ENCODE measurements around the gene HNRNPC. TPM values are rescaled to one million over a fixed set of nuclear protein-coding genes. Genes with fewer than 3 reads are reported as not detected.
"Not testable (repeated sequence)": the region's sequence is repeated elsewhere in the genome, so short reads cannot be mapped to it uniquely, and the experiment has no call there.

HNRNPC gene
- total RNA-seq, 1 donor = 671 TPM

DNA sequence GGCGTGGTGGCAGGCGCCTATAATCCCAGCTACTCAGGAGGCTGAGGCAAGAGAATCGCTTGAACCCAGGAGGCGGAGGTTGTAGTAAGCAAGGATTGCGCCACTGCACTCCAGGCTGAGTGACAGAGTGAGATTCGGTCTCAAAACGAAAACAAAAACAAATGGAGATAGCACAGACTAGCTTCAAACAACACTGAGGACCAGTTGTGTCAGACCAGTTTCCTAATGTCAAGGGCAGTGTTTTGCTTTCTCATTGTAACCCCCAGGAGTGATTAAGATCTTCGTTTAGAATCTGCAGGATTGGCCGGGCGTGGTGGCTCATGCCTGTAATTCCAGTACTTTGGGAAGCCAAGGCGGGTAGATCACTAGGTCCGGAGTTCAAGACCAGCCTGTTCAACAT lies 29.1 kb upstream of the HNRNPC start:
- TF ChIP-seq, protein P1, sequence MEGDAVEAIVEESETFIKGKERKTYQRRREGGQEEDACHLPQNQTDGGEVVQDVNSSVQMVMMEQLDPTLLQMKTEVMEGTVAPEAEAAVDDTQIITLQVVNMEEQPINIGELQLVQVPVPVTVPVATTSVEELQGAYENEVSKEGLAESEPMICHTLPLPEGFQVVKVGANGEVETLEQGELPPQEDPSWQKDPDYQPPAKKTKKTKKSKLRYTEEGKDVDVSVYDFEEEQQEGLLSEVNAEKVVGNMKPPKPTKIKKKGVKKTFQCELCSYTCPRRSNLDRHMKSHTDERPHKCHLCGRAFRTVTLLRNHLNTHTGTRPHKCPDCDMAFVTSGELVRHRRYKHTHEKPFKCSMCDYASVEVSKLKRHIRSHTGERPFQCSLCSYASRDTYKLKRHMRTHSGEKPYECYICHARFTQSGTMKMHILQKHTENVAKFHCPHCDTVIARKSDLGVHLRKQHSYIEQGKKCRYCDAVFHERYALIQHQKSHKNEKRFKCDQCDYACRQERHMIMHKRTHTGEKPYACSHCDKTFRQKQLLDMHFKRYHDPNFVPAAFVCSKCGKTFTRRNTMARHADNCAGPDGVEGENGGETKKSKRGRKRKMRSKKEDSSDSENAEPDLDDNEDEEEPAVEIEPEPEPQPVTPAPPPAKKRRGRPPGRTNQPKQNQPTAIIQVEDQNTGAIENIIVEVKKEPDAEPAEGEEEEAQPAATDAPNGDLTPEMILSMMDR (IDR thresholded peaks at IDR 0.05; ENCODE audit: insufficient read depth, low read depth, low read length) = no peak
- no peak for DNase-seq (ENCODE audit: low read depth)
- no peak overlapping the region for H3K4me3 ChIP-seq (ENCODE audit: low read depth, low read length)

DNA sequence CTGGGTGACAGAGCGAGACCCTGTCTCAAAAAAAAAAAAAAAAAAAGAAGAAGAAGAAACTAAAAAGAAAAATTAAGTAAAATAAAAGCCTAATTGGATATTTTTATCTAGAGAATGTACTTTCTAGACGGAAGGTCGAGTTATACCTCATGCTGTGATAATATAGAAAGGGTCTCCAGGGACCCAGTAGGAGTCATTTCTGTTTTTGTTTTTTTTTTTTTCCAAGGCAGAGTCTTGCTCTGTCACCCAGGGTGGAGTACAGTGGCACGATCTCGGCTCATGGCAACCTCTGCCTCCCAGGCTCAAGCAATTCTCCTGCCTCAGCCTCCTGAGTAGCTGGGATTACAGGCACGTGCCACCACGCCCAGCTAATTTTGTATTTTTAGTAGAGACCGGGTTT lies 24.8 kb upstream of the HNRNPC start:
- H3K4me3 ChIP-seq (ENCODE audit: low read depth, low read length); DNase-seq (ENCODE audit: low read depth): not testable (repeated sequence)

DNA sequence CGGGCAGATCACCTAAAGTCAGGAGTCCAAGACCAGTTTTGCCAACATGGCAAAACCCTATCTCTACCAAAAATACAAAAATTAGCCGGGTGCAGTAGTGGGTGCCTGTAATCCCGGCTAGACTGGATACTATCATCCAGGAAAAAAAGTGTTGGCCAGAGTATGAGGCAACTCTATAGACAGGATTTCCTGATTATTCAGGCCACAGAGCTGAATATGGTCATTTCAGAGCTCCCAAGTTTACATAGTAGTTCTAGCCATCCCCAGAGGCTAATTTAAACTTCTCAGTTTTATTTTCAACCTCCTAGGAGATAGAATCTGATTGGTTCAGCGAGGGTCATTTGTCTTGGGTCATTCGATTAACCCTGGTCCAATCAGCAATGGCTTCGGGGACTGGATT lies 17.9 kb upstream of the HNRNPC start:
- no peak for DNase-seq (ENCODE audit: low read depth)
- no peak overlapping the region for H3K4me3 ChIP-seq (ENCODE audit: low read depth, low read length)
- TF ChIP-seq, protein P1 (IDR thresholded peaks at IDR 0.05; ENCODE audit: insufficient read depth, low read depth, low read length) = no peak

DNA sequence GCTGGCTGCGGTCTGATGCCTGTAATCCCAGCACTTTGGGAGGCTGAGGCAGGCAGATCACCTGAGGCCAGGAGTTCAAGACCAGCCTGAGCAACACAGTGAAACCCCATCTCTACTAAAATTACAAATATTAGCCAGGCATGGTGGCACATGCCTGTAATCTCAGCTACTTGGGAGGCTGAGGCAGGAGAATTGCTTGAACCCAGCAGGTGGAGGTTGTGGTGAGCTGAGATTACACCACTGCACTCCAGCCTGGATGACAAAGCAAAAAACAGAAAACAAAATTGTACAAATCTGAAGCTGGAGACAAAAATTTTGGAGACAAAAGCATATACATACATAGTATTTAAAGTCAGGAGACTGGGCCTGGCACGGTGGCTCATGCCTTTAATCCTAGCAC lies 17.3 kb upstream of the HNRNPC start:
- H3K4me3 ChIP-seq (ENCODE audit: low read depth, low read length); DNase-seq (ENCODE audit: low read depth): not testable (repeated sequence)

DNA sequence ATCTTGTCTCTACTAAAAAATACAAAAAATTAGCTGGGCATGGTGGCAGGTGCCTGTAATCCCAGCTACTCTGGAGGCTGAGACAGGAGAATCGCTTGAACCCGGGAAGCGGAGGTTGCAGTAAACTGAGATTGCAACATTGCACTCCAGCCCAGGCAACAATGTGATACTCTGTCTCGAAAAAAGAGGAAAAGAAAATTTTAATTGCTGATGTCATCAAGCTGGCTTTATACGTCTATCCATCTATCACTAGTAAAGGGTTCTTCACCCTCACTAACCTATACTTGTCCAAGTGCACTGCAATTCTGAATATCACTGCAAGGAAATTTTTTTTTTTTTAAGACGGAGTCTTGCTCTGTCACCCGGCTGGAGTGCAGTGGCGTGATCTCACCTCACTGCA lies 12.7 kb upstream of the HNRNPC start:
- DNase-seq (ENCODE audit: low read depth); H3K4me3 ChIP-seq (ENCODE audit: low read depth, low read length): not testable (repeated sequence)

DNA sequence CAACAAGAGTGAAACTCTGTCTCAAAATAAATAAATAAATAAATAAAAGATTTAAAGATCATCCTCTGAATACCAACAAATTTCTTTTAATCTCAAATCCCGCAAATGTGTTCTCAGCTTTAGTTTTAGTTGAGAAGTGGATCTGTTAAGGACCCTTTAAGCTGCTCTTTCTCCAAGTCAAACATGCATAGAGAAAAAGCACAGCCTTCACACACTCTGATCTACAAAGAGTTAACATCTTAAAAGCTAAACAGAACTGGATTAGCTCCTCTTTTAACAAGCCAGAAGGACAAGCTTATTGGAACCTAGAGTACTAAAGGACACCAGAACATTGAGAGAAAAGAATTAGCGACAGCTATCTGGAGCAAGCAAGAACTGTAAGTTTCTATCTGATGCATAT lies 10.5 kb upstream of the HNRNPC start, which contains the start of gene RPGRIP1:
Gene RPGRIP1 (plus strand): TSS at position 301 of the 400 bp plus-strand sequence. CDS start 7,894 bp downstream, outside the sequence.
- TF ChIP-seq, protein P1 (IDR thresholded peaks at IDR 0.05; ENCODE audit: insufficient read depth, low read depth, low read length) = no peak
- H3K4me3 ChIP-seq (ENCODE audit: low read depth, low read length) = no peak within 1 kb of the TSS
- DNase-seq (ENCODE audit: low read depth) = no peak

DNA sequence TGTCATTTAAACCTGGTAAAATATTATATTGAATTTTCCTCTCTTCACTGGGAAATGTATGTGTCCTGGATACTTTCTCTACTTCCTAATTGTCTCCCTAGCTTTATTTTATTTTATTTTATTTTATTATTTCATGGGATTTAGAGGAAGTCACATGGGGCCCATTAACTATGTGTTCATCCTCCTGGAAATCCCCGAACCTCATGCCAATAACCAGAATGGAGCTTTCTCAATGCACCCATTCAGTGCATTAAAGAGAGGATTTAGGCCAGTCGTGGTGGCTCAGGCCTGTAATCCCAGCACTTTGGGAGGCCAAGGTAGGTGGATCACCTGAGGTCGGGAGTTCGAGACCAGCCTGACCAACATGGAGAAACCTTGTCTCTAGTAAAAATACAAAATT lies 9.4 kb upstream of the HNRNPC start:
- DNase-seq (ENCODE audit: low read depth) = no peak
- no peak overlapping the region for H3K4me3 ChIP-seq (ENCODE audit: low read depth, low read length)
- TF ChIP-seq, protein P1 (IDR thresholded peaks at IDR 0.05; ENCODE audit: insufficient read depth, low read depth, low read length) = no peak

DNA sequence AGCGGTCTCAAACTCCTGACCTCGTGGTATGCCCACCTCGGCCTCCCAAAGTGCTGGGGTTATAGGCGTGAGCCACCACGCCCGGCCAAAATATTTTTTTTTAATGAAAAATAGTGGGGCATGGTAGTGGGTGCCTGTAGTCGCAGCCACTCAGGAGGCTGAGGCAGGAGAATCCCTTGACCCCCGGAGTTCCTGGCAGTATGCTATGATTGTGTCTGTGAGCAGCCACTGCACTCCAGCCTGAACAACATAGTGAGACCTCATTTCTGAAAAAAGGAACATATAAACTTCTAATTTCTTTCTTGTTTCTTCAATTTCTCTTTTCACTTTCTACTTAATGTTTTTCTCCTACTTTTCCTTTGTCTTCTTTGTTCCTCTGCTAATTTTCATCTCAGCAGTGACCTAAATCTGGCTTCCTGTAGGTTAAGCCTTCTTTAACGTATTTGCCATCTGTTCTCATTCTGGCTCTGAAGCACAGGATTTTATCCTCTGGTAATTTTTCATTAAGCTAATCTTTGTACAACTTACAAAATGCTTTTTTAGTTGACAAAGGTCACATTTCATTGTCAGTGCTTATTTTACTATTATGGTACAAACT lies 6.1 kb upstream of the HNRNPC start:
- no peak for DNase-seq (ENCODE audit: low read depth)
- H3K4me3 ChIP-seq (ENCODE audit: low read depth, low read length) = no peak overlapping the region
- TF ChIP-seq, protein P1 (IDR thresholded peaks at IDR 0.05; ENCODE audit: insufficient read depth, low read depth, low read length) = no peak

DNA sequence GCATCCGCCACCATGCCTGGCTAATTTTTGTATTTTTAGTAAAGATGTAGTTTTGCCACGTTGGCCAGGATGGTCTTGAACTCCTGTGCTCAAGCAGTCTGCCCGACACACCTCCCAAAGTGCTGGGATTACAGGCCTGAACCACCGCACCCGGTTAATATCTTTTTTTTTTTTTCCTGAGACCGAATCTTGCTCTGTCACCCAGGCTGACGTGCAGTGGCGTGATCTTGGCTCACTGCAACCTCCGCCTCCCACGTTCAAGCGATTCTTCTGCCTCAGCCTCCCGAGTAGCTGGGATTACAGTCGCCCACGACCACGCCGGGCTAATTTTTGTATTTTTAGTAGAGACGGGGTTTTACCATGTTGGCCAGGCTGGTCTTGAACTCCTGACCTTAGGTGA lies 3.4 kb upstream of the HNRNPC start:
- not testable (repeated sequence) for H3K4me3 ChIP-seq (ENCODE audit: low read depth, low read length); DNase-seq (ENCODE audit: low read depth)

All from fibroblast of villous mesenchyme (primary cell).